C4-2B (cell line): ENCODE results near the gene ENPP3.

Source experiments
- CTCF ChIP-seq: fragments of 450-650 bp; conservative IDR thresholded peaks from 2 replicates; pipeline ENCODE4 v1.5.1; 2017; ENCODE audit warnings: mild to moderate bottlenecking
- ZFX ChIP-seq: fragments of 450-650 bp; IDR thresholded peaks from 2 replicates; pipeline ENCODE4 v1.6.1; 2017

DNA sequence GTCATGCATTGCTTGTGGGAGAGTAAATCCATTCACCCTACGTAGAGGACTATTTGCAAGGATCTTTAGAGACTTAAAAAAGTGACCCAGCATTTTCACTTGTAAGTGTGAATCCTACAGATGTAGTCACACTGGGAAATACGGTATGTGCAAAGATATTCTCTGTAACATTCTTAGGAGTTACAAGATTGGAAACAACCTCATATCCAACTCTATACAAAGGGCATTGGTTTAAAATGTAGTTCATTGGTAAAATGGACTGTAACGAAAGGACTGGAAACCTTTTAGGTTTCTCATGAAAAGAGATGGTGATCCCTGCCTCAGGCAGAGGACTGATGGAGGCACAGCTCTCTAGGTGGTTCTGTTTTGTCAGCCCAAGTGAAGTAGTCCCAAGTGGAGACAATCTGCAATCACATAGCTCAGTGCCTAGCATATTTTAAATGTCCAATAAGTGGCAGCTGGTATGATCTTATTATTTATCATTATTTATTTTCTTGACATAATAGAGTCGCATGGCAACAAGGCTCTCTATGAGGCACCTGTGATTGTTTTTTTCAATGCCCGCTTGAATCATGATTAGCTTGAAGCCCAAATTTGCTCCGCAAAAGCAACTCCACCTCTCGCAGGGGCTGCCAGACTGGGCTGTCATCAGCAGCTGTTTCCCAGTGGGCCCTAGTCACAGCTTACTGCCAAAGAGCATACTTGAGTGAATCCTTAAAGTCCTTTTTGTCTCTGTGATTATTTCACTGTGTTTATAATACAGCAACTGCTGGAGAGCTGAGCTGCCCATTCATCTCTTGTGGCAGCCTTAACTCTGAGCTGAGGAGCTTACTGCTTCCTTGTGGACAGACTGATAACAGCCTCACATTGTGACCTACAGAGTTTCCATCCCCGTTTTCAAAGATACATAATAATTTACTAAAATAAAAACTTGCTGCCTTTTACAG lies 150.9 kb downstream of the ENPP3 start:
- TF ChIP-seq CTCF (no peak), ZFX (no peak)
